WTC11 (cell line): Measurements from ENCODE around the gene PRKN. TPM values are rescaled to one million over a fixed set of nuclear protein-coding genes. Genes with fewer than 3 reads are reported as not detected.

Experiments
- ATAC-seq: fragments of 200-7000 bp; cut with Tn5 transposase; 2 replicates; pipeline ENCODE4 v1.10.0; 2021; ENCODE audit warnings: mild to moderate bottlenecking, moderate library complexity
- CTCF ChIA-PET: fragments of 300-600 bp; sonication (Branson Sonifier 250); formaldehyde crosslinking; loops from one replicate; lab custom pipeline; 2021; ENCODE audit warnings: antibody characterized with exemption; lab: Charles Lee
- POLR2A ChIA-PET: fragments of 350-600 bp; sonication (Branson Sonifier 250); formaldehyde crosslinking; loops from one replicate; lab custom pipeline; 2021; ENCODE audit warnings: antibody characterized with exemption; lab: Charles Lee
- DNase-seq: peaks from one replicate; pipeline ENCODE4 v3.0.0; 2021; ENCODE audit warnings: low spot score
- H3K27ac Mint-ChIP-seq: 2 replicates; pipeline ENCODE4 v1.8.0; 2021; ENCODE audit warnings: mixed read lengths
- H3K27me3 Mint-ChIP-seq: 2 replicates; pipeline ENCODE4 v1.8.0; 2021; ENCODE audit warnings: low read depth, mild to moderate bottlenecking, moderate library complexity, mixed read lengths
- H3K36me3 Mint-ChIP-seq: 2 replicates; pipeline ENCODE4 v1.8.0; 2021; ENCODE audit warnings: mixed read lengths
- H3K4me1 Mint-ChIP-seq: 2 replicates; pipeline ENCODE4 v1.8.0; 2022; ENCODE audit warnings: mixed read lengths
- H3K4me3 Mint-ChIP-seq: 2 replicates; pipeline ENCODE4 v1.8.0; 2021; ENCODE audit warnings: mild to moderate bottlenecking, moderate library complexity, mixed read lengths
- H3K9me3 Mint-ChIP-seq: 2 replicates; pipeline ENCODE4 v1.8.0; 2021; ENCODE audit warnings: mixed read lengths
- CREB1 ChIP-seq: sonication (generic); formaldehyde crosslinking; IDR thresholded peaks from 2 replicates; pipeline ENCODE4 v1.8.0; 2023; ENCODE audit warnings: mild to moderate bottlenecking, missing genetic modification reagents
- CREM ChIP-seq: sonication (generic); formaldehyde crosslinking; IDR thresholded peaks from 2 replicates; pipeline ENCODE4 v1.8.1; 2022; ENCODE audit warnings: mild to moderate bottlenecking, missing genetic modification reagents, moderate library complexity
- ELF4 ChIP-seq: sonication (generic); formaldehyde crosslinking; IDR thresholded peaks from 2 replicates; pipeline ENCODE4 v1.8.1; 2022; ENCODE audit warnings: low read depth, mild to moderate bottlenecking, moderate library complexity, missing genetic modification reagents
- ESRRA ChIP-seq: sonication (generic); formaldehyde crosslinking; IDR thresholded peaks from 2 replicates; pipeline ENCODE4 v1.8.1; 2022; ENCODE audit warnings: mild to moderate bottlenecking, missing genetic modification reagents, borderline replicate concordance
- GABPB1 ChIP-seq: sonication (generic); formaldehyde crosslinking; IDR thresholded peaks from 2 replicates; pipeline ENCODE4 v1.8.1; 2023; ENCODE audit warnings: mild to moderate bottlenecking, missing genetic modification reagents
- IRF2 ChIP-seq: sonication (generic); formaldehyde crosslinking; IDR thresholded peaks from 2 replicates; pipeline ENCODE4 v1.8.0; 2022; ENCODE audit warnings: low read depth, missing genetic modification reagents, borderline replicate concordance
- NFYB ChIP-seq: sonication (generic); formaldehyde crosslinking; conservative IDR thresholded peaks from 2 replicates; pipeline ENCODE4 v1.8.0; 2022; ENCODE audit warnings: low read depth, missing genetic modification reagents
- NR3C1 ChIP-seq: sonication (generic); formaldehyde crosslinking; conservative IDR thresholded peaks from 2 replicates; pipeline ENCODE4 v1.8.1; 2023; ENCODE audit warnings: low read depth, mild to moderate bottlenecking, missing genetic modification reagents
- OVOL2 ChIP-seq: fragments of 250-450 bp; sonication (Bioruptor Pico); IDR thresholded peaks from 2 replicates; pipeline ENCODE4 v1.9.0; 2021; ENCODE audit warnings: mild to moderate bottlenecking, borderline replicate concordance
- RELA ChIP-seq: sonication (generic); formaldehyde crosslinking; IDR thresholded peaks from 2 replicates; pipeline ENCODE4 v1.8.1; 2022; ENCODE audit warnings: missing genetic modification reagents, mild to moderate bottlenecking, borderline replicate concordance
- SMAD3 ChIP-seq: sonication (generic); formaldehyde crosslinking; IDR thresholded peaks from 2 replicates; pipeline ENCODE4 v1.8.0; 2022; ENCODE audit warnings: missing genetic modification reagents, mild to moderate bottlenecking, borderline replicate concordance
- SMAD4 ChIP-seq: sonication (generic); formaldehyde crosslinking; IDR thresholded peaks from 2 replicates; pipeline ENCODE4 v1.8.0; 2022; ENCODE audit warnings: mild to moderate bottlenecking, missing genetic modification reagents
- STAT6 ChIP-seq: sonication (generic); formaldehyde crosslinking; conservative IDR thresholded peaks from 2 replicates; pipeline ENCODE4 v1.8.1; 2023; ENCODE audit warnings: mild to moderate bottlenecking, low read depth, missing genetic modification reagents, moderate library complexity
- TCF7 ChIP-seq: sonication (generic); formaldehyde crosslinking; IDR thresholded peaks from 2 replicates; pipeline ENCODE4 v1.8.0; 2022; ENCODE audit warnings: mild to moderate bottlenecking, low read depth, missing genetic modification reagents, moderate library complexity
- TEAD1 ChIP-seq: sonication (generic); formaldehyde crosslinking; IDR thresholded peaks from 2 replicates; pipeline ENCODE4 v1.8.0; 2022; ENCODE audit warnings: mild to moderate bottlenecking, missing genetic modification reagents
- USF1 ChIP-seq: sonication (generic); formaldehyde crosslinking; IDR thresholded peaks from 2 replicates; pipeline ENCODE4 v1.8.0; 2022; ENCODE audit warnings: mild to moderate bottlenecking, missing genetic modification reagents
- ZNF219 ChIP-seq: sonication (generic); formaldehyde crosslinking; IDR thresholded peaks from 2 replicates; pipeline ENCODE4 v1.8.0; 2023; ENCODE audit warnings: missing genetic modification reagents, mild to moderate bottlenecking, borderline replicate concordance
- ZNF232 ChIP-seq: sonication (generic); formaldehyde crosslinking; IDR thresholded peaks from 2 replicates; pipeline ENCODE4 v1.8.0; 2022; ENCODE audit warnings: mild to moderate bottlenecking, missing genetic modification reagents
- ZNF281 ChIP-seq: sonication (generic); formaldehyde crosslinking; IDR thresholded peaks from 2 replicates; pipeline ENCODE4 v1.8.0; 2023; ENCODE audit warnings: mild to moderate bottlenecking, missing genetic modification reagents
- total RNA-seq: library from RNA; stranded (reverse); gene quantifications from 3 replicates; pipeline ENCODE4 v1.2.3, GENCODE V29; 2021
- TF ChIP-seq, protein P1 (sequence below): fragments of 250-450 bp; sonication (Bioruptor Pico); IDR thresholded peaks from 2 replicates; pipeline ENCODE4 v1.9.0; 2021; ENCODE audit warnings: mild to moderate bottlenecking, borderline replicate concordance
- TF ChIP-seq, protein P2 (sequence below): sonication (generic); formaldehyde crosslinking; IDR thresholded peaks from 2 replicates; pipeline ENCODE4 v1.8.0; 2022; ENCODE audit warnings: mild to moderate bottlenecking, missing genetic modification reagents
- TF ChIP-seq, protein P3 (sequence below): fragments of 200-600 bp; IDR thresholded peaks from 2 replicates; pipeline ENCODE4 v1.8.0; 2022; ENCODE audit warnings: antibody characterized with exemption

PRKN gene
- total RNA-seq, 1 experiment from 2014 or later, result 0.59 TPM

DNA sequence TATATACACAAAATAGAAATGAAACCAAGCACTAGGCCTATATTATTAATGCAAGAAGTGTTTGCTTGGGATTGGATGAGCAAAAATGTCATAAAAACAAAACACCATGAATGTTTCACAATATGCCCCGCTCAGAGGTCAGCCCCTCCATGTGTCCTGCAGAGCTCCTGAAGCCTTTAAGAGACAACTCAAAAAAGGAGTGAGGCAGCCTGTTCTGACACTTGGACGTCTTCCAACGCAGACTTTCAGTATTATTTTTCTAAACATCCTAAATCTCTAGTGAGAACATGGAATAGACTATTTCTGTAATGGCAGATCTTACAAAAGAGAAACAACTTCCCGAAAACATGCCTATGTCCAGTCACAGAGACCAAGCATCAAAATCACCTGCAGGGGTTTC lies 322.6 kb downstream of the PRKN start (continued):
- TF ChIP-seq STAT6 (no peak), SMAD4 (CRISPR knock-in tag) (no peak), NR3C1 (CRISPR knock-in tag) (no peak), SMAD3 (CRISPR knock-in tag) (no peak), GABPB1 (no peak), ZNF219 (CRISPR knock-in tag) (no peak), TEAD1 (CRISPR knock-in tag) (no peak)
- TF ChIP-seq, protein P1, sequence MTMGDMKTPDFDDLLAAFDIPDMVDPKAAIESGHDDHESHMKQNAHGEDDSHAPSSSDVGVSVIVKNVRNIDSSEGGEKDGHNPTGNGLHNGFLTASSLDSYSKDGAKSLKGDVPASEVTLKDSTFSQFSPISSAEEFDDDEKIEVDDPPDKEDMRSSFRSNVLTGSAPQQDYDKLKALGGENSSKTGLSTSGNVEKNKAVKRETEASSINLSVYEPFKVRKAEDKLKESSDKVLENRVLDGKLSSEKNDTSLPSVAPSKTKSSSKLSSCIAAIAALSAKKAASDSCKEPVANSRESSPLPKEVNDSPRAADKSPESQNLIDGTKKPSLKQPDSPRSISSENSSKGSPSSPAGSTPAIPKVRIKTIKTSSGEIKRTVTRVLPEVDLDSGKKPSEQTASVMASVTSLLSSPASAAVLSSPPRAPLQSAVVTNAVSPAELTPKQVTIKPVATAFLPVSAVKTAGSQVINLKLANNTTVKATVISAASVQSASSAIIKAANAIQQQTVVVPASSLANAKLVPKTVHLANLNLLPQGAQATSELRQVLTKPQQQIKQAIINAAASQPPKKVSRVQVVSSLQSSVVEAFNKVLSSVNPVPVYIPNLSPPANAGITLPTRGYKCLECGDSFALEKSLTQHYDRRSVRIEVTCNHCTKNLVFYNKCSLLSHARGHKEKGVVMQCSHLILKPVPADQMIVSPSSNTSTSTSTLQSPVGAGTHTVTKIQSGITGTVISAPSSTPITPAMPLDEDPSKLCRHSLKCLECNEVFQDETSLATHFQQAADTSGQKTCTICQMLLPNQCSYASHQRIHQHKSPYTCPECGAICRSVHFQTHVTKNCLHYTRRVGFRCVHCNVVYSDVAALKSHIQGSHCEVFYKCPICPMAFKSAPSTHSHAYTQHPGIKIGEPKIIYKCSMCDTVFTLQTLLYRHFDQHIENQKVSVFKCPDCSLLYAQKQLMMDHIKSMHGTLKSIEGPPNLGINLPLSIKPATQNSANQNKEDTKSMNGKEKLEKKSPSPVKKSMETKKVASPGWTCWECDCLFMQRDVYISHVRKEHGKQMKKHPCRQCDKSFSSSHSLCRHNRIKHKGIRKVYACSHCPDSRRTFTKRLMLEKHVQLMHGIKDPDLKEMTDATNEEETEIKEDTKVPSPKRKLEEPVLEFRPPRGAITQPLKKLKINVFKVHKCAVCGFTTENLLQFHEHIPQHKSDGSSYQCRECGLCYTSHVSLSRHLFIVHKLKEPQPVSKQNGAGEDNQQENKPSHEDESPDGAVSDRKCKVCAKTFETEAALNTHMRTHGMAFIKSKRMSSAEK (CRISPR knock-in tag), result no peak
- TF ChIP-seq, protein P2, sequence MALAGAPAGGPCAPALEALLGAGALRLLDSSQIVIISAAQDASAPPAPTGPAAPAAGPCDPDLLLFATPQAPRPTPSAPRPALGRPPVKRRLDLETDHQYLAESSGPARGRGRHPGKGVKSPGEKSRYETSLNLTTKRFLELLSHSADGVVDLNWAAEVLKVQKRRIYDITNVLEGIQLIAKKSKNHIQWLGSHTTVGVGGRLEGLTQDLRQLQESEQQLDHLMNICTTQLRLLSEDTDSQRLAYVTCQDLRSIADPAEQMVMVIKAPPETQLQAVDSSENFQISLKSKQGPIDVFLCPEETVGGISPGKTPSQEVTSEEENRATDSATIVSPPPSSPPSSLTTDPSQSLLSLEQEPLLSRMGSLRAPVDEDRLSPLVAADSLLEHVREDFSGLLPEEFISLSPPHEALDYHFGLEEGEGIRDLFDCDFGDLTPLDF, result no peak

DNA sequence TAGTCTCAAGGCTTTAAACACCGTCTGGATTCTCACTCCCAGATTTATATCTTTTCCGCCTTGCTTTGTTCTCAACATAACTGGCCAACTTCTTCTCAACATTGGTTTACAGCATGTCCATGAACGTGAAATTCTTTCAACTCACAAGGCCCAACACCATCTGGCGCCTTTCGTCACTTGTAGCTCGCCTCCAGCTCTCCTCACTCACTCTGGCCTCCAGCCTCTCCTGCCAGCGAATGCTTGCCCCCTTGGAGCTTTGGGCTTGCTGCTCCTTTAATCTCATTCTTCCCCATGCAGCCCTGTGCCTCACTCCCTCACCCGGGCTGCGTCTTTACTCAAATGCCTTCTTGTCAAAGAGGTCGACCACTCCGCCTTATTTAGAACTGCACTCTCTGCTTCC lies 324.5 kb downstream of the PRKN start:
- H3K36me3 Mint-ChIP-seq, result peaks cover 10% of the 10 kb centered on the region
- ChIA-PET CTCF (no interaction called here), POLR2A (no interaction called here)
- no peak for ATAC-seq
- H3K27ac Mint-ChIP-seq, result no peak overlapping the region
- no peak for TF ChIP-seq OVOL2 (CRISPR knock-in tag)
- TF ChIP-seq, all 79 proteins: peak for 0
- Mint-ChIP-seq H3K9me3 (peaks cover 26% of the 10 kb centered on the region), H3K4me3 (no peak overlapping the region), H3K4me1 (peaks cover 11% of the 10 kb centered on the region), H3K27me3 (no peaks in the 10 kb centered on the region)
- no peak for DNase-seq

DNA sequence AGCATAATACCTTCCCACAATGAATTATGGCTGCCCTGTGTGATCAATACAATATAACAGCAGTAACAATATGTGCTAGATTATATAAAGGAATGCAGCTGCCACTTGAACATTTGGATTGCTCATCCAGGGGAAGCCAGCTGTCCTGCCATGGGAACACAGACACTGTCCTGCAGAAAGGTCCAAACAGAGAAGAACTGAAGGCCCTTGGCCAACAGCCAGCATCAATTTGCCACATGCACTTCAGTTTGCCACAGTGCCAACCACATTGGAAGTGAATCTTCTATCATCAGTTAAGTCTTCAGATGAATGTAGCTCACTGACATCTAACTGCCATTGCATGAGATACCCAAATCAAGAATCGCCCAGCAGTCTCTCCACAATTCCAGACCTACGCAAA lies 332.4 kb downstream of the PRKN start:
- H3K9me3 Mint-ChIP-seq, result peaks cover 16% of the 10 kb centered on the region
- H3K27ac Mint-ChIP-seq, result no peak overlapping the region
- peaks cover 10% of the 10 kb centered on the region for H3K36me3 Mint-ChIP-seq
- POLR2A ChIA-PET, result no interaction called here
- no peak for DNase-seq
- CTCF ChIA-PET, result no interaction called here
- H3K4me1 Mint-ChIP-seq, result no peaks in the 10 kb centered on the region
- no peaks in the 10 kb centered on the region for H3K27me3 Mint-ChIP-seq
- H3K4me3 Mint-ChIP-seq, result no peak overlapping the region
- no peak for ATAC-seq
- TF ChIP-seq RELA, result no peak
- no peak for TF ChIP-seq ZNF281
- TF ChIP-seq NFYB (CRISPR knock-in tag), result no peak
- TF ChIP-seq CREM (CRISPR knock-in tag), result no peak
- TF ChIP-seq IRF2 (CRISPR knock-in tag), result no peak
- no peak for TF ChIP-seq ZNF232 (CRISPR knock-in tag)
- no peak for TF ChIP-seq ESRRA (CRISPR knock-in tag)
- TF ChIP-seq ELF4, result no peak
- no peak for TF ChIP-seq NR3C1 (CRISPR knock-in tag)
- no peak for TF ChIP-seq TCF7
- no peak for TF ChIP-seq USF1 (CRISPR knock-in tag)
- TF ChIP-seq CREB1 (CRISPR knock-in tag), result no peak
- TF ChIP-seq, protein P3, sequence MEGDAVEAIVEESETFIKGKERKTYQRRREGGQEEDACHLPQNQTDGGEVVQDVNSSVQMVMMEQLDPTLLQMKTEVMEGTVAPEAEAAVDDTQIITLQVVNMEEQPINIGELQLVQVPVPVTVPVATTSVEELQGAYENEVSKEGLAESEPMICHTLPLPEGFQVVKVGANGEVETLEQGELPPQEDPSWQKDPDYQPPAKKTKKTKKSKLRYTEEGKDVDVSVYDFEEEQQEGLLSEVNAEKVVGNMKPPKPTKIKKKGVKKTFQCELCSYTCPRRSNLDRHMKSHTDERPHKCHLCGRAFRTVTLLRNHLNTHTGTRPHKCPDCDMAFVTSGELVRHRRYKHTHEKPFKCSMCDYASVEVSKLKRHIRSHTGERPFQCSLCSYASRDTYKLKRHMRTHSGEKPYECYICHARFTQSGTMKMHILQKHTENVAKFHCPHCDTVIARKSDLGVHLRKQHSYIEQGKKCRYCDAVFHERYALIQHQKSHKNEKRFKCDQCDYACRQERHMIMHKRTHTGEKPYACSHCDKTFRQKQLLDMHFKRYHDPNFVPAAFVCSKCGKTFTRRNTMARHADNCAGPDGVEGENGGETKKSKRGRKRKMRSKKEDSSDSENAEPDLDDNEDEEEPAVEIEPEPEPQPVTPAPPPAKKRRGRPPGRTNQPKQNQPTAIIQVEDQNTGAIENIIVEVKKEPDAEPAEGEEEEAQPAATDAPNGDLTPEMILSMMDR, result no peak
